ENCODE data around the gene C22orf15.
A peak's percentile ranks its signal among the peaks of the same experiment; 100 is the strongest.

C22orf15 gene

DNA sequence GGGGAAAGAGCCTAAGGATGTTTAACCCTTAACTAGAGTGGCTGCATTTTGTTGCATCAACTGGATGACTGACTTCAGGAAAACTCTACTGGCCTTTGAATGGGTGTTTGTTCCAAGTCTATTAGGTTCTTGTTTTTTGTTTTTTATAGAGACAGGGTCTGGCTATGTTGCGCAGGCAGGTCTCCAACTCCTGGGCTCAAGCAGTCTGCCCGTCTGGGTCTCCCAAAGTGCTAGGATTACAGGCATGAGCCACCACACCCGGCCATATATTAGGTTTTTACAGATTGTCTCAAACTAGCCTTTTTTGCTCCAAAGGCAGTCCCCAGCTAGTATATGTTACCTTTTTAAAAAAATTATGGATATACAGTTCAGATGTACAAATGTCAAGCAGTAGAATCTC is 25.1 kb downstream of the C22orf15 start:
- peaks cover 5 to 15% (median 11%) of the 10 kb centered on the region in 3 donors for H3K36me3 ChIP-seq
- H3K4me3 ChIP-seq = peak overlapping the region; percentile 76 to 93
- H3K27ac ChIP-seq = peak overlapping the region in 1 of 2 donors; percentile 93
- intact Hi-C loops (cut with DNase I; ENCODE audit: low total_unique reads) = no loop called here
- TF ChIP-seq, protein P1, sequence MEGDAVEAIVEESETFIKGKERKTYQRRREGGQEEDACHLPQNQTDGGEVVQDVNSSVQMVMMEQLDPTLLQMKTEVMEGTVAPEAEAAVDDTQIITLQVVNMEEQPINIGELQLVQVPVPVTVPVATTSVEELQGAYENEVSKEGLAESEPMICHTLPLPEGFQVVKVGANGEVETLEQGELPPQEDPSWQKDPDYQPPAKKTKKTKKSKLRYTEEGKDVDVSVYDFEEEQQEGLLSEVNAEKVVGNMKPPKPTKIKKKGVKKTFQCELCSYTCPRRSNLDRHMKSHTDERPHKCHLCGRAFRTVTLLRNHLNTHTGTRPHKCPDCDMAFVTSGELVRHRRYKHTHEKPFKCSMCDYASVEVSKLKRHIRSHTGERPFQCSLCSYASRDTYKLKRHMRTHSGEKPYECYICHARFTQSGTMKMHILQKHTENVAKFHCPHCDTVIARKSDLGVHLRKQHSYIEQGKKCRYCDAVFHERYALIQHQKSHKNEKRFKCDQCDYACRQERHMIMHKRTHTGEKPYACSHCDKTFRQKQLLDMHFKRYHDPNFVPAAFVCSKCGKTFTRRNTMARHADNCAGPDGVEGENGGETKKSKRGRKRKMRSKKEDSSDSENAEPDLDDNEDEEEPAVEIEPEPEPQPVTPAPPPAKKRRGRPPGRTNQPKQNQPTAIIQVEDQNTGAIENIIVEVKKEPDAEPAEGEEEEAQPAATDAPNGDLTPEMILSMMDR (IDR thresholded peaks at IDR 0.05) = no peak
- H3K4me1 ChIP-seq = peaks cover 0 to 37% (median 24%) of the 10 kb centered on the region in 4 donors
- no peaks in the 10 kb centered on the region for H3K27me3 ChIP-seq
- no peak for DNase-seq
- no peaks in the 10 kb centered on the region for H3K9me3 ChIP-seq

DNA sequence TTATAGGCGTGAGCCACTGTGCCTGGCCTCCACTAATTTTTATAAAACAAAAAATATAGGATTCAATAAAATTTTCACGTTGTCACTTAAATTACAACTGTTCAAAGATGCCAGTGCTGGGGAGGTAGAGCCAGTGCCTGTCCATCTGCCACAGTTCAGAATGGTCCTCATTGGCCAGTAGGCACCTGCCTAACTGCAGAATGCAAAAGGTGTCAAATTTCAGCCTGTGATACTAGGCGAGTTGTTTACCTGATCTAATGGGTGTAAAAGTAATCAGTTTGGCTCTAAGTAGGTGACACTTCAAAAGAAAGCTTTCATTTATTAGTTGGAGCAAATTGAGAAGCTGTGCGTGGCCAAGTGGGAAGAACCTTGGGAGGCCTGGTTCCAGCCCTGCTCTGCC is 26.3 kb downstream of the C22orf15 start:
- Histone ChIP-seq H3K36me3 (peaks cover 16 to 28% (median 21%) of the 10 kb centered on the region in 3 donors), H3K4me1 (peaks cover 0 to 37% (median 24%) of the 10 kb centered on the region in 4 donors), H3K27ac (no peak overlapping the region), H3K4me3 (no peak overlapping the region), H3K9me3 (no peaks in the 10 kb centered on the region), H3K27me3 (no peaks in the 10 kb centered on the region)
- DNase-seq = no peak
- intact Hi-C loops (cut with DNase I; ENCODE audit: low total_unique reads) = no loop called here
- TF ChIP-seq, protein P1 (IDR thresholded peaks at IDR 0.05) = no peak

DNA sequence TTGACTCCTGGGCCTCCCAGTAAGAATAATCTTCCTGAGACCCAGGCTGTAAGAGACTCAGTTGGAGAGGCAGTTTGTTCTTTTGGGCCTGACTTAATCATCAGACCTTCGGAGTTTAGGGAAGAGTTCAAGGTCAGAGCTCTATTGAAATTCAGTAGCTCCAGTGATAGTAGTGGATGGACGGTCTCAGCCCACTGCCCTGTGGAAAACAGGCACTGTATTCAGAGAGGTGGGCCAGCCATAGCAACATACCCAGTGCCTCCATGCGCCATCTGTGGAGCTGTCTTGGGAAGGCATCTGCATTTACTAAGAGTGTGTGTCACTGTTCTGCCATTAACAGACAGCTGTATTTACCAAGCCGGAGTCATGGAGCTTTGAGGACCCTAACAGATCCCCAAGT is 26.8 kb downstream of the C22orf15 start:
- no peak overlapping the region for H3K4me3 ChIP-seq
- no peak overlapping the region for H3K27ac ChIP-seq
- H3K36me3 ChIP-seq = peaks cover 19 to 33% (median 26%) of the 10 kb centered on the region in 3 donors
- H3K27me3 ChIP-seq = no peaks in the 10 kb centered on the region
- TF ChIP-seq, protein P1 (IDR thresholded peaks at IDR 0.05) = no peak
- no peaks in the 10 kb centered on the region for H3K9me3 ChIP-seq
- DNase-seq = no peak
- peaks cover 0 to 37% (median 24%) of the 10 kb centered on the region in 4 donors for H3K4me1 ChIP-seq
- intact Hi-C loops (cut with DNase I; ENCODE audit: low total_unique reads) = no loop called here

DNA sequence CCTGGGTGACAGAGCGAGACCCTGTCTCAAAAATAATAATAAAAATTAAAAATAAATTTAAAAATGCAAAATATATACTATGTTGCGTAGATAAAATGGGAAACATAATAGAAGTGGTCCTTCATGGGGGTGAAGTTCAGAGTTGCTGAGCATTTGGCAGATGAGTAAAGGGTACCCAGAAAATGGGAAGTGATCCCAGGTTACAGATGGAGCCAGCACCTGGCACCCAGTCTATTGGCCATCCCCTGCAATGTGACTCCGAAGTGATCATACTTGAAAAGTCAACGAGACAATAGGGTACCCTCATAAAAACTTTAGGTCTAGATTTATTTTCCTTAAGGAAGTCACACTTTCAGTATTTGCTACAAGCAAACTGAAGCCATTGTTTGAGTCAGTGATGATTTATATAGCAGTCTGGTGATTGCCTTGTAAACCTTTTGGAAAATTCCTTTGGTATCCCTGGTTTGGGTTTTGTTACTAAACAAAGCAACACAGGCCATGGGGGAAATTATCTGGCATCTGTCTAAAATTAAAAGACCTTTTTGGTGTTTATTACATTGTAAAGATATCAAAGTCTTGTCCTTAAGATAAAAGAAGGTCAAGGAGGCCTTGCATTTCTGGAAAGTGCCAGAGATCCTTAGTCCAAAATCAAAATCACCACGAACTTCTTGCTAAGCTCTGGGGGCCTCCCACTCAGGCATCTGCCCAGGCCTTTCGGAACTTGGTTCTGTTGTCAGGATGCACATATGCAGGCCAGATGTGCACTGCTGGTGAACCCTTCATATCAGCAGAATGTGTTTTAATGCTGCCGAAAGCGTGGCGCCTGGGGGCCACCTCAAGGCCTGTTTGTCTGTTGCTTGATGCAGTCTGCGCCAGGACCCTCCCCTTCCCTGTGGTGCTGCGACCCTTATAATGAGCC is 28.3 kb downstream of the C22orf15 start:
- Histone ChIP-seq H3K4me1 (peaks cover 0 to 30% (median 20%) of the 10 kb centered on the region in 4 donors), H3K36me3 (peaks cover 31 to 47% (median 34%) of the 10 kb centered on the region in 3 donors), H3K27me3 (no peaks in the 10 kb centered on the region), H3K4me3 (no peak overlapping the region), H3K27ac (no peak overlapping the region), H3K9me3 (no peaks in the 10 kb centered on the region)
- no peak for DNase-seq
- intact Hi-C loops (cut with DNase I; ENCODE audit: low total_unique reads) = no loop called here
- TF ChIP-seq, protein P1 (IDR thresholded peaks at IDR 0.05) = no peak

DNA sequence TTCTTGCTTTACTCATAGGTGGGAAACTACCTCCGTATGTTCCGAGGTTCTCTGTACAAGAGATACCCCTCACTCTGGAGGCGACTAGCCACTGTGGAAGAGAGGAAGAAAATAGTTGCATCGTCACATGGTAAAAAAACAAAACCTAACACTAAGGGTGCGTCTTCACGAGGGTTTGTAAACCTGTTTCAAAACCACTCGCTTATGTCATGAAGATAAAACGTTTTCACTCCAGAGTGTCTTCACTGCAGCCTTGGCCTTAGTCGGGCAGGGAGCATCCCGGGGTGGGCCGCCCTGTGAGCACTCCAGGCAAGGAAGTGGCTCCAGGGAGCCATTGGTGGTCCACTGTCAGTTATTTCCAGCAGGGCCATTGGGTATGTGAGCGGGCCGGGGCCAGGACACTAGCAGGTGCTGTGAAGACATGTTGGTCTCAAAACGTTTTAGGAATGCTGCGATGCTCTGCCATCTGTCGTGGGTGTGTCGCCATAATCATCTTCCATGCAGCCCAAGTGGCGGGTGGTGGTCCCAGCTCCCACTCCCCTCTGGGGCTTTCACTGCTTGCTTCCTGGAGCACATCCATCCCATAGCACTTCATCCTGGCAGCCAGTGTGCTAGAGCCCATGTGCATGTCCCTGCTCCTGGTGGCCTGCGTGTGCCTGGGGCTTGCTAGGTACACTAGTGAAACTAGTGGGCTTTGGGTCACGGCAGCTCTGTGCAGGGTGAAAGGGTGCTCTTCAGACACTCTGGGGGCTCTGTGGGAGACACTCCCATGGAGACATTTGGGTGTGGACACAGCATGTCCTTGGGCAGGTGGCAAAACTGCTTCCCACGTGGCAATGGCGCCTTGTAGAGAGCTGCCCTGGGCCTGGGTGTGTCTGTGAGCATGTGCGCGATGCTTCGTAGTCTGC is 29.2 kb downstream of the C22orf15 start:
- DNase-seq = no peak
- peaks cover 33 to 56% (median 40%) of the 10 kb centered on the region in 3 donors for H3K36me3 ChIP-seq
- intact Hi-C loops (cut with DNase I; ENCODE audit: low total_unique reads) = no loop called here

More for the DNA sequence above, 29.2 kb downstream of the C22orf15 start:
- no peaks in the 10 kb centered on the region for H3K9me3 ChIP-seq
- H3K4me3 ChIP-seq = no peak overlapping the region
- TF ChIP-seq, protein P1 (IDR thresholded peaks at IDR 0.05) = no peak
- peaks cover 0 to 25% (median 15%) of the 10 kb centered on the region in 4 donors for H3K4me1 ChIP-seq
- no peaks in the 10 kb centered on the region for H3K27me3 ChIP-seq
- H3K27ac ChIP-seq = no peak overlapping the region
